Amniotic epithelial cell (primary cell): ENCODE measurements around the gene SCUBE1.

Source experiments
- DNase-seq: peaks from one replicate; pipeline ENCODE4 v3.0.0-alpha.2; 2010; ENCODE audit warnings: low read depth

The SCUBE1 gene

DNA sequence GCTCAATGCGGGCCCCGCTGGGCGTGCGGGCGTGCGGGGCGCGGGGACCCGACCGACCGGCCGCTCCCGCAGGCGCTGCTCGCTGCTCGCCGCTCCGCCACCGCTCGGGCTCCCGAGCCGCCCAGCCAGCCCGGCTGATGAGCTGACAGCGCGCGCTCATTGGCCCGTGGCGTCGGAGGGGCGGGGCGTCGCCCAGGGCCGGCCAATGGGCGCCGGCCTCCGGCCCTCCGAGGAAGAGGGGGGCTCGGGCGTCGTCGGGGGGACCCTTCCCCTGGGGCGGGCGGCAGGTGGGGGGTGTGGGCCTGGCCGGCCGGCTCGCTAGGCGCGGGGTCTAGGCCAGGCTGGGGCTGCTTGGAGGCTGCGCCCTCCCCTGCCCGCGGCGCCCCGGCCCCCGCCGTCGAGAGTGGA lies at the start of gene SCUBE1:
Gene SCUBE1 (minus strand): TSS at position 111 of the 408 bp plus-strand sequence. CDS start 111 bp downstream, outside the sequence.
- peak; percentile 7 for DNase-seq

GRCh38 chr22:43392385-43392989 lies 49.3 kb upstream of the SCUBE1 start:
- DNase-seq = no peak

DNA sequence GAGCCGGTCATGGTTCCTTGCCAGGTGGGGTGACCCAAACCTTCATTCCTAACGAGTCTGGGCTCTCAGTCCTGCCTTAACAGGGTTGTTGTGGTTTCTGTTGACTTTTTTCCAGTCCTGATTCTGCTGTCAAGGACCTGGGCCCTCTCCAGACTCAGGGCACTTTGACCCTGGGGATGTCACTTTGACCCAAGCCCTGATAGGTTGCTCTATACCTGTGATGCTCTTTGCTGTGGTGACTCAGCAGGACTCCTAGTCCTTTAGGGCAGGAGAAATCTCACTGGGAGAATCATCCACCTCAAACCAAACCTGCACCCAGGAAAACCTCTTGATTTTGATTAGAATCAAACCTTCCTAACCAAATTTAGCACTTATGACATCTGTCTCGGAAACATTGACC lies 48.1 kb upstream of the SCUBE1 start:
- no peak for DNase-seq

DNA sequence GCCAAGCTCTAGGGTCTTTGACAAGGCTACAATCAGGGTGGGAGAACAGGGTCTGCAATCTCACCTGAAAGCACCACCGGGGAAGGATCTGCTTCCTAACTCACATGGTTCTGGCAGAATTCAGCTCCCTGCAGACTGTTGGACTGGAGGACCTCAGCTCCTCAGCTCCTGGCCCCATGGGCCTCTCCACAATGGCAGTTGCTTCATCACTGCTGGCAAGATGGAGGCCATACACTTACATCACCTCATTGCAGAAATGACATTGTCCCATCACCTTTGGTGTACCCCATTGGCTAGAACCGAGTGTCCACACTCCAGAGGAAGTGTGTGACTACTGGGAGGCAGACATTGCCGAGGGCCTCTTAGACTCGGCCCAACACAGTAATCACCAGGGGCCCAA lies 47.7 kb upstream of the SCUBE1 start:
- DNase-seq = no peak

- DNase-seq = no peak
These were observed 47.0 kb upstream of the SCUBE1 start for GRCh38 chr22:43390166-43390565.

DNA sequence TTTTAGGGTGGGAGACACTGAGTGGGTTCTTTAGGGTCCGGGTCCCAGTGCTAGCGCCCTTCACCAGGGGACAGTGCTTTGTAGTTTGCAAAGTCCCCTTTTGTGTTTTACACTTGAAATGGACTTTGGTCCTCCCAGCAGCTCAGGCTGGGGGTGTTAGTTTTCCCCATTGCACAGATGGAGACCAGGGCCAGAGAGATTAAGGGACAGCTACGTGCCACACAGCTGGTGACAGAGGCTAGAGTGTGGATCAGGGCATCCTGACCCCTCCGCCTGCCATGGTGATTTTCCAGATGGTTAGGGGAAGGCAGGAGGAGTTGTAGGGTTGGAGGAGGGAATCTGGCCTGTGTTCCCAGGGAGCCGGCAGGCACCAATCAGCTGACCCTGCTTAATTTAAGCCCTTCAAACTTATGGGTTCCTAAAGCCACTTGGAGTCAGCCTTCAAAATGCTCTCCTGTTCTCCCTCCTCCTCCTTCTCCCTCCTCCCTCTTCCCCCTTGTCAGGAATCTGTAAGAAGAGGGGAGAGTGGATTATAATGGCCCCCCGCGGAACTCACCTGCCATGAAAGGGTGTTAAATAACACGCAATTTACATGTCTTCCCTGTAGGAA lies 46.2 kb upstream of the SCUBE1 start:
- DNase-seq = no peak

DNA sequence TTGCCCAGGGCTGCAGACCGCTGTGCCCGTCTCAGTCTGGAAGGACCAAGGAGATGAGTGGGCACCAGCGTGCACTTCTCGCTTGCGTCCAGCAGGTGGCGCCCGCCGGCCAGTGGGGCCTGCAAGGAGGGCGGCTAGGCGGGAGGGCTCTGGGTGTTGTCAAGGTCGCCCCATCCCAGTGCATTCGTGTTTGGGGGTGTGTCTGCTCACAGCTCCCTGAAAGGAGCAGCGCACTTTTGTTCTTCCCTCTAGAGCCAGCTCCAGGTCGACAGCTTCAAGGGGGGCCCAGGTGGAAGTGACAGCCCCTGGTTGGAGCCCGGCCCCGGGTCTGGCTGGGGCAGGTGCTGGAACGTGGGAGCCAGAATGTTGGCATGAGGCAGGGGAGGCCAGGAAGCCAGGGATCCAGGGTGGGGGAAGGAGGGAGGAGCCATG lies 45.3 kb upstream of the SCUBE1 start:
- peak; percentile 40 for DNase-seq

- DNase-seq = no peak
These were observed 44.6 kb upstream of the SCUBE1 start for GRCh38 chr22:43387815-43388214.

DNA sequence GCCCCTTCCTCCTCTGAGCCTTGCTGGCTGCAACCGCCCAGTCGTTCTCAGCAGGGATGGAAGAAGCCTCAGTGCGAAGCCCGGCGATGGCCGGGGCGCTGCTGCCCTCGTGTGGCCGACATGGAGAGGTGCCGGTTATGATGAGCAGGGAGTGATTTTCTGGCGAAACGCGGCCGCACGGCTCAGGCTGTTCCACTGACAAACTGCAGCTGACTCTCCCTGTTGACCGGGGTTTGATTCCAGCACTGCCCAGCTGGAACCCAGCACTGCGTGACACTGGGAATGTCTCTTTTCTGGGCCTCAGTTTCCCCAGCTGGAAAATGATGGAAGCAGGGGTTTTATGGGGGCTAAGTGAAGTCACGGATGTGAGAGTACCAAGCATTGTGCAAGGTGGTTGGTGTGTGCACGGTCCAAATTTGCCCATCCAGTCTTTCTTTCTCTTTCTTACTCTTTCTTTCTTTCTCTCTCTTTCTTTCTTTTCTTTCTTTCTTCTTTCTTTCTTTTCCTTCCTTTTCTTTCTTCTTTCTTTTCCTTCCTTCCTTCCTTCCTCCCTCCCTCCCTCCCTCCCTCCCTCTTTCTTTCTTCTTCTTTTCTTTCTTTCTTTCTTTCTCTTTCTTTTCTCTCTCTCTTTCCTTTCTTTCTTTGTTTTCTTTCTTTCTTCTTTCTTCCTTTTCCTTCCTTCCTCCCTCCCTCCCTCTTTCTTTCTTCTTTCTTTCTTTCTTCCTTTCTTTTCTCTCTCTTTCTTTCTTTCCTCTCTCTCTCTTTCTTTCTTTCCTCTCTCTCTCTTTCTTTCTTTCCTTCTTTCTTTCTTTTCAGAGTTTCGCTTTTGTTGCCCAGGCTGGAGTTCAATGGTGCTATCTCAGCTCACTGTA lies 42.8 kb upstream of the SCUBE1 start:
- DNase-seq = peak; percentile 52

- no peak for DNase-seq
These were observed 41.7 kb upstream of the SCUBE1 start for GRCh38 chr22:43384863-43385262.

GRCh38 chr22:43381693-43382092 lies 38.5 kb upstream of the SCUBE1 start:
- DNase-seq = no peak

GRCh38 chr22:43377896-43378704 lies 34.9 kb upstream of the SCUBE1 start:
- peak; percentile 72 for DNase-seq

DNA sequence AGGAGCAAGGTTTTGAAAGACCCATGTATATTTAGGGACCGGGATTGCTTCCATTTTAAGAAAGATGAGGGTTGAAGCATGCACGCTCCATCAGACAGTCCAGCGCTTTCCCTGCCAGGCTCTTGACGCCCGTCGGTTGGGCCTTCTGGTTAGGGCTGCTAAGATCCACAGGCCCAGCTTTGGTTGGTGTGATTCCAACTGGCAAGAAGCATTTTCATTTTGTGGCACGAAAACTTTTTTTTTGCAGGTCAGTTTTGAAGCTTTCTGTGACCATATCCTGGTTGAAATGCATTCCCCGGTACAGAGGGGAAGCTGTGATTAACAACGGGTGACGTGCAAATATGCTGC lies 34.4 kb upstream of the SCUBE1 start:
- DNase-seq = no peak

DNA sequence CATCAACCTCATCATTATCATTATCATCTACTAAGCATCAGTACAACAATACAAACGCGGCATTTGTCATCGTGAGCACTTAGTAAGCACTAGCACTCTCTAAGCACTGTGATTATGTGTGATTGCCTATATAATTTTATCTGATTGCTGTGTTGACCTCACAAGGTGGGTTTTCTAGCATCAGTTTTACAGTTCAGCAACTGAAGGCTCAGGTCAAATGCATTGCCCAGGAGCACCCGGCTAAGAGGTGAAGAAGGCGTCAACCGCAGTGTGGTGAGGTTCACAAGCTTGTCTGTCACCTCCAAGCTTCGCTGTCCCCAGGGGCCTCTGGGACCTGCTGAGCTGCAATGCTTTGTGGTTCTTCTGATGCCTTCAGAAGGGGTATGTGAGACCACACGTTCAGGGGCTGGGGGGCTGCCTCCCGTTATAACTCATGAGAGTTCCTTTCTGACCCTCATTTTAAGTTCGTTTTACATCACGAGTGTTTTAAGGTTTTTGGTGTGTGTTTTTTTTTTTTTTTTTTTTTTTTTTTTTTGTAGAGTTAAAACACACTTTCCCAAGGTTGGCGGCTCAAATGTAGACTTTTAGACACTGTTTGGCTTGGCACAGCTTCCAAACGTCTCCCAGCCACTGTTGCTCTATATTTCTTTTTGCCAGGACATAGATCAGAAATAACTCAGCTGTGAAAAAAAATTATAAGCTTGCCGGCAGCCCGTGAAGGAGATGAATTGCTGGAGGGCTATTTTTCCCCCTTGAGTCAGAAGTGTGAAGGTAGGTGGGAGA lies 33.8 kb upstream of the SCUBE1 start:
- DNase-seq = no peak

DNA sequence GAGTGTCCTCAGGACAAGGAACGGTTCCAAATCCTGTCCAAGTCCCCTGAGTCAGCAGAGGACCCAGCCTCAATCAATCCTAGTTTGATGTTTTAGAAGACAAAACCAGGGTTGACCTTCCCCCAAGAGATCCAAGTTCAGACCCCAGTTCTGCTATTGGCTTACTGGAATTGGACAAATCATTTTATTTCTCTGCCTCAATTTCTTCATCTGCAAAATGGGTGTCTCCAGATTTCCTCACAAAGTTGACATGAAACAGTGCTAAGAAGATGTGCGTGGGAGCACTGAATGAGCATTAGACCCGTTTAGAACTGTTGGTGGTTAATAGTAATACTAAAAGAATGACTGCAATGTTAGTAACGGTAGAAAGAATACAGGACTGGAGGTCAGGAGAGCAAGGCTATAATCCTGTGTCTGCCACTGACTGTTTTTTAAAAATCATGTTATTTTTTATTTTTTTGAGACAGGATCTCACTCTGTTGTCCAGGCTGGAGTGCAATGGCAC lies 32.8 kb upstream of the SCUBE1 start:
- peak; percentile 76 for DNase-seq

DNA sequence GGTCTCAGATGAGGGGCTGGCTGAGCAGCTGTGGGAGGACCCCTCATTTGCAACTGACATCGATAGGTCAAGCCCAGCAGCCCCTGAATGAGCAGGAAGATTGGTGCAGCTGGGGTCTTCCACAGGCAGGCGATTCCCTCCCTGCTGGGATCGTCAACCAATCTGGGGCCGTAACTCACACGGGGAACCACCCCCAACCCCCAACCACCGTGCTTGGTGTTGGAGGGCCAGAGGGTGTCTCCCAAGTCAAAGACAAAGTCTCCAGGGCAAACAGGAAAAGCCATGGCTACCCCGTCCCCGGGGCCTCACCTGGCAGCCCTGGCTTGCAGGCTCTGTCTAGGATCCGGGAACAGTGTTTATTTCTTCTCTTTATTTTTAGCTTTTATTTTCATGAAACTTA lies 26.9 kb upstream of the SCUBE1 start:
- no peak for DNase-seq

DNA sequence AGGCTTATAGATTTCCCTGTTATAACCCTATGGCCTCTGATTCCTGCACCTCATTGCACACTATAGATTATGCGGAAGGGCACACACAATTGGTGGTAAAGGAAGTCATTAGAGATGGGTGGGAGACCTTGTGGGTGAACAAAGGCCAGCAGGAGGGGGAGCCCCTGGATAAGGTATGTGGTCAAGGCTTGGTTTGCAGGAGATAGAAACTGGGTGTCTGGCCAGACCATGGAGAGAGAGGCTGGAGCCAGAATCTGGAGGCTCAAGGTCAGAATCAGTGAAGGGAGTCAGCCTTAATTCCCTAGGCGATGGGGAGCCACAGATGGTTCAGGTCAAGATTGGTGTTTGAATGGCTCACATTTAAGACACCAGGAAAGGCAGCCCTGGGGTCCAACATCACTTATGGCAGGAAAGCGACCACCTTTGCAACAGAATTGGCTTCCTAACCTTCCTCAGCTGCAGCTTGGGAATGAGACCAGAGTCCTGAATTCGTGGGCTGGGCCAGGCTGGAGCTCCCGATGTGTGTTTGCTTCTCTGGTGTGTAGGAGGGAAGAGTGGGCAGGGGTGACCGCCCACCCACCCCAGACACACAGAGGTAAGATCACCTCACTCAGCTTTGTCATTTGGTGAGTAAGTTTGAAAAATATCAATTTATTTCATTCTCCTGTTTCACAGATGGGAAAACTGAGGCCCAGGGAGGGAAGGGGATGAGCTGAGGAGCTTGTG lies 22.7 kb upstream of the SCUBE1 start:
- no peak for DNase-seq

- no peak for DNase-seq
These were observed 20.9 kb upstream of the SCUBE1 start for GRCh38 chr22:43364169-43364435.

GRCh38 chr22:43363315-43364168 lies 20.4 kb upstream of the SCUBE1 start:
- no peak for DNase-seq

DNA sequence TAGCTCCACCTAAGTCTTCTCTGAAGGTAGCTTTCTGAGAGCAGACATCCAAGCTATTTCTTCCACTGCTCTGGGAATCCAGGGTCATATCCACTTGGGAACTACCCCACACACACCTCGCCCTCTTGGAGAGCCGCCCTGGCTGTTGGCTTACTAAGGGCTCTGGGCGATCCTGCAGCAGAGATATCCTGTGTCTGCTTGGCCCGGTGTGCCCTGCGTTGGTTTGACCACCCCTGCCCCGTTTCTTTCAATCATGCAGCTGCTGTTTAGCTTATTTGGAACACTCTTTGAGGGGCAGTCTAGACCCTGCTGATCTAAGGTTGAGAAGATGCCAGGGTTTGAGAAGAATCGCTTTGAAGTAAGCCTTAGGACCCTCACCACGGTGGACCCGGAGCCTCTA lies 17.4 kb upstream of the SCUBE1 start:
- DNase-seq = no peak
